ENCODE data around the gene GMDS. TPM values are rescaled to one million over a fixed set of nuclear protein-coding genes. Genes with fewer than 3 reads are reported as not detected.
A peak's percentile ranks its signal among the peaks of the same experiment; 100 is the strongest.

The GMDS gene
- total and polyA plus RNA-seq, 2 experiments from 2014 or later: 30.1 to 36.5 TPM

GRCh38 chr6:2231438-2231837, 14.0 kb downstream of the GMDS start:
- H3K36me3 Mint-ChIP-seq (ENCODE audit: low read depth): no peaks in the 10 kb centered on the region
- no peaks in the 10 kb centered on the region for H3K9me3 Mint-ChIP-seq
- Histone ChIP-seq H3K4me3 (no peak overlapping the region), H3F3A (replicated peaks; ENCODE audit: low read depth) (no peaks in the 10 kb centered on the region), H3K4me2 (0 out of 2 replicates have a peak overlapping the region, but pooled peaks have one; percentile 25), H3K4me1 (ENCODE audit: insufficient read depth) (peaks cover 17% of the 10 kb centered on the region; the same call in 1 of the 2 replicates), H4K20me1 (replicated peaks; ENCODE audit: insufficient read depth) (no peaks in the 10 kb centered on the region), H3K27me3 (ENCODE audit: insufficient read depth) (no peaks in the 10 kb centered on the region), H3K36me3 (ENCODE audit: insufficient read depth) (no peaks in the 10 kb centered on the region), H3K79me2 (replicated peaks; ENCODE audit: insufficient read depth) (peaks cover 83% of the 10 kb centered on the region), H3K27ac (ENCODE audit: low read depth) (no peak overlapping the region), H3K9me2 (ENCODE audit: insufficient read depth) (no peaks in the 10 kb centered on the region), H2AFZ (no peak overlapping the region)
- TF ChIP-seq CTCF (conservative IDR thresholded peaks at IDR 0.05; ENCODE audit: low read depth in 2 of 2): no peak
- no peak for TF ChIP-seq EZH2phosphoT487 (IDR thresholded peaks at IDR 0.05; ENCODE audit: unreplicated experiment)
- TF ChIP-seq STAT1 (IDR thresholded peaks at IDR 0.05; ENCODE audit: unreplicated experiment): no peak
- H3K27ac Mint-ChIP-seq: no peak overlapping the region
- ATAC-seq (no peak), DNase-seq (ENCODE audit: low spot score) (no peak)
- peaks cover 42% of the 10 kb centered on the region for H3K4me1 Mint-ChIP-seq
- H3K27me3 Mint-ChIP-seq (ENCODE audit: insufficient read depth, low read depth, poor library complexity): peaks cover 2% of the 10 kb centered on the region
- no peak overlapping the region for H3K4me3 Mint-ChIP-seq

- no peak overlapping the region for H3K4me3 ChIP-seq
- no peaks in the 10 kb centered on the region for H3K27me3 ChIP-seq (ENCODE audit: insufficient read depth)
- TF ChIP-seq EZH2phosphoT487 (IDR thresholded peaks at IDR 0.05; ENCODE audit: unreplicated experiment) (no peak), ETS1 (IDR thresholded peaks at IDR 0.05) (no peak), CREB1 (CRISPR knock-in tag; IDR thresholded peaks at IDR 0.05; ENCODE audit: low read depth) (no peak), NANOG (IDR thresholded peaks at IDR 0.05; ENCODE audit: borderline replicate concordance) (no peak), POLR2AphosphoS5 (IDR thresholded peaks at IDR 0.05; ENCODE audit: low read depth) (no peak), JUNB (IDR thresholded peaks at IDR 0.05; ENCODE audit: unreplicated experiment) (no peak), REST (IDR thresholded peaks at IDR 0.05; ENCODE audit: unreplicated experiment) (no peak), EZH2 (IDR thresholded peaks at IDR 0.05; ENCODE audit: low read depth, unreplicated experiment) (no peak), CTCF (conservative IDR thresholded peaks at IDR 0.05; ENCODE audit: low read depth in 2 of 2) (no peak), STAT1 (IDR thresholded peaks at IDR 0.05; ENCODE audit: unreplicated experiment) (no peak), ZNF331 (CRISPR knock-in tag; IDR thresholded peaks at IDR 0.05; ENCODE audit: low read depth) (no peak)
- no peaks in the 10 kb centered on the region for H3K9me3 Mint-ChIP-seq
- H3K4me1 Mint-ChIP-seq: peaks cover 45% of the 10 kb centered on the region
- no peaks in the 10 kb centered on the region for H4K20me1 ChIP-seq (replicated peaks; ENCODE audit: insufficient read depth)
- H3K36me3 ChIP-seq (ENCODE audit: insufficient read depth): no peaks in the 10 kb centered on the region
- H3F3A ChIP-seq (replicated peaks; ENCODE audit: low read depth): no peaks in the 10 kb centered on the region
- H3K27ac Mint-ChIP-seq: no peak overlapping the region
- ATAC-seq: no peak
- H3K4me1 ChIP-seq (ENCODE audit: insufficient read depth): peaks cover 17% of the 10 kb centered on the region; the same call in 1 of the 2 replicates
- H2AFZ ChIP-seq: no peak overlapping the region
- H3K27me3 Mint-ChIP-seq (ENCODE audit: insufficient read depth, low read depth, poor library complexity): peaks cover 2% of the 10 kb centered on the region
- no peaks in the 10 kb centered on the region for H3K9me2 ChIP-seq (ENCODE audit: insufficient read depth)
- no peak overlapping the region for H3K27ac ChIP-seq (ENCODE audit: low read depth)
- DNase-seq (ENCODE audit: low spot score): no peak
- H3K79me2 ChIP-seq (replicated peaks; ENCODE audit: insufficient read depth): peaks cover 83% of the 10 kb centered on the region
- peak overlapping the region; percentile 25; the same call in 1 of the 2 replicates for H3K4me2 ChIP-seq
- H3K4me3 Mint-ChIP-seq: no peak overlapping the region
- no peaks in the 10 kb centered on the region for H3K36me3 Mint-ChIP-seq (ENCODE audit: low read depth)
Observed at GRCh38 chr6:2230659-2231277, 14.6 kb downstream of the GMDS start.
